OCI-LY7 (cell line): ENCODE measurements around the gene NACA2. TPM values are rescaled to one million over a fixed set of nuclear protein-coding genes. Genes with fewer than 3 reads are reported as not detected.
"Not testable (repeated sequence)": the region's sequence is repeated elsewhere in the genome, so short reads cannot be mapped to it uniquely, and the experiment has no call there.

Experiments used
- BruUV-seq: library from RNA; stranded (reverse); fragments of 400-500 nt; replicated peaks from 2 replicates; lab custom pipeline; 2021; lab: Mats Ljungman, UMichigan
- CTCF ChIA-PET: fragments of 300-600 bp; sonication (Branson Sonifier 250); formaldehyde crosslinking; loops from one replicate; lab custom pipeline; 2022; ENCODE audit warnings: antibody characterized with exemption; ENCODE audit not compliant: unreplicated experiment; lab: Charles Lee
- POLR2A ChIA-PET: fragments of 300-600 bp; sonication (Branson Sonifier 250); formaldehyde crosslinking; loops from one replicate; lab custom pipeline; 2022; ENCODE audit warnings: antibody characterized with exemption; lab: Charles Lee
- DNase-seq: peaks from one replicate; pipeline ENCODE4 v3.0.0-alpha.2; 2015; ENCODE audit warnings: low spot score
- H2AFZ ChIP-seq: fragments of 200-600 bp; sonication (generic), shearing (Covaris generic); 2 replicates; pipeline ENCODE4 v1.6.1; 2014; ENCODE audit warnings: mild to moderate bottlenecking, antibody characterized with exemption, low read length, moderate library complexity
- H3K27ac ChIP-seq: fragments of 200-600 bp; sonication (generic); 2 replicates; pipeline ENCODE4 v1.5.1; 2014; ENCODE audit warnings: mixed run types, low read depth, mild to moderate bottlenecking, moderate library complexity, low read length, inconsistent platforms; ENCODE audit not compliant: poor library complexity, severe bottlenecking
- H3K36me3 ChIP-seq: fragments of 200-600 bp; sonication (generic); 2 replicates; pipeline ENCODE4 v1.6.1; 2014; ENCODE audit warnings: mild to moderate bottlenecking, antibody characterized with exemption, low read length, moderate library complexity, mixed read lengths; ENCODE audit not compliant: insufficient read depth
- H3K4me1 ChIP-seq: fragments of 200-600 bp; sonication (generic); 2 replicates; pipeline ENCODE4 v1.5.1; 2014; ENCODE audit warnings: mild to moderate bottlenecking, low read length; ENCODE audit not compliant: insufficient read depth, poor library complexity, severe bottlenecking
- H3K4me2 ChIP-seq: fragments of 200-600 bp; sonication (generic); 2 replicates; pipeline ENCODE4 v1.6.1; 2014; ENCODE audit warnings: mild to moderate bottlenecking, low read length
- H3K4me3 ChIP-seq: fragments of 200-600 bp; sonication (generic); 2 replicates; pipeline ENCODE4 v1.5.1; 2014; ENCODE audit warnings: mild to moderate bottlenecking, low read depth, low read length; ENCODE audit not compliant: poor library complexity, severe bottlenecking
- H3K79me2 ChIP-seq: fragments of 200-600 bp; sonication (generic); 2 replicates; pipeline ENCODE4 v1.6.1; 2016; ENCODE audit warnings: low read depth, mild to moderate bottlenecking, low read length, moderate library complexity, mixed read lengths; ENCODE audit not compliant: insufficient read depth
- H3K9me2 ChIP-seq: fragments of 200-600 bp; sonication (generic); 2 replicates; pipeline ENCODE4 v1.6.1; 2016; ENCODE audit warnings: mild to moderate bottlenecking, low read length, mixed read lengths; ENCODE audit not compliant: insufficient read depth
- H3K9me3 ChIP-seq: fragments of 200-600 bp; sonication (generic); 2 replicates; pipeline ENCODE4 v1.6.1; 2014; ENCODE audit warnings: mild to moderate bottlenecking, mixed run types, low read length, mixed read lengths
- H4K20me1 ChIP-seq: fragments of 200-600 bp; sonication (generic); 2 replicates; pipeline ENCODE4 v1.6.1; 2014; ENCODE audit warnings: mild to moderate bottlenecking, antibody characterized with exemption, low read length, moderate library complexity, mixed read lengths; ENCODE audit not compliant: insufficient read depth
- EZH2phosphoT487 ChIP-seq: fragments of 200-600 bp; sonication (generic); IDR thresholded peaks from 2 replicates; pipeline ENCODE4 v1.6.1; 2018; ENCODE audit warnings: low read depth, borderline replicate concordance, mild to moderate bottlenecking, mixed run types, antibody characterized with exemption, low read length, moderate library complexity, mixed read lengths
- intact Hi-C: fragments of 100-400 bp; cut with micrococcal nuclease; formaldehyde crosslinking; loops from one replicate; pipeline ENCODE4 v1.10.0; 2022; ENCODE audit not compliant: unreplicated experiment
- total RNA-seq, 2 experiments: library from RNA; depleted of rRNA in 1 of 2; stranded (reverse); fragments of >200 nt in 1 of 2; shearing (Covaris generic) in 1 of 2; gene quantifications; 2 replicates each; pipeline ENCODE4 v1.2.3, GENCODE V29; 2014 to 2022
- TF ChIP-seq, protein P1 (sequence below): fragments of 200-600 bp; sonication (generic); conservative IDR thresholded peaks from 2 replicates; pipeline ENCODE4 v1.5.1; 2014; ENCODE audit warnings: mild to moderate bottlenecking, antibody characterized with exemption, low read length, moderate library complexity, mixed read lengths

NACA2 gene
- total RNA-seq, 2 experiments from 2014 or later = not detected

DNA sequence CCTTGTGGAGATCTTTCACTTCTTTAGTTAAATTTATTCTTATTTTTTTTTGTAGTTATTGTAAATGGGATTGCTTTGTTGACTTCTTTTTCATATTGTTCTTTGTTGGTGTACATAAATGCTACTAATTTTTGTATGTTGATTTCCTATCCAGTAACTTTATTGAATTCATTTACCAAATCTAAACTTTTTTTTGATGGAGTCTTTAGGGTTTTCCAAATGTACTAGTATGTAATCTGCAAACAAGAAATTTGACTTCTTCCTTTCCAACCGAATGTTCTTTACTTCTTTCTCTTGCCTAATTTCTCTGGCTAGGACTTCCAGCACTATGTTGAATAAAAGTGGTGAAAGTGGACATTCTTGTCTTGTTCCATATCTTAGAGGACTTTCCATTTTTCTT is 41.8 kb upstream of the NACA2 start:
- Histone ChIP-seq H3K4me2 (no peak overlapping the region), H3K9me2 (no peaks in the 10 kb centered on the region), H3K9me3 (no peaks in the 10 kb centered on the region), H3K27ac (no peak overlapping the region), H4K20me1 (no peaks in the 10 kb centered on the region), H2AFZ (no peak overlapping the region), H3K36me3 (no peaks in the 10 kb centered on the region), H3K79me2 (no peaks in the 10 kb centered on the region), H3K4me1 (no peaks in the 10 kb centered on the region), H3K4me3 (no peak overlapping the region)
- intact Hi-C loops = no loop called here
- BruUV-seq = no TSS peak
- ChIA-PET POLR2A (no interaction called here), CTCF (no interaction called here)
- no peak for TF ChIP-seq EZH2phosphoT487
- TF ChIP-seq, protein P1, sequence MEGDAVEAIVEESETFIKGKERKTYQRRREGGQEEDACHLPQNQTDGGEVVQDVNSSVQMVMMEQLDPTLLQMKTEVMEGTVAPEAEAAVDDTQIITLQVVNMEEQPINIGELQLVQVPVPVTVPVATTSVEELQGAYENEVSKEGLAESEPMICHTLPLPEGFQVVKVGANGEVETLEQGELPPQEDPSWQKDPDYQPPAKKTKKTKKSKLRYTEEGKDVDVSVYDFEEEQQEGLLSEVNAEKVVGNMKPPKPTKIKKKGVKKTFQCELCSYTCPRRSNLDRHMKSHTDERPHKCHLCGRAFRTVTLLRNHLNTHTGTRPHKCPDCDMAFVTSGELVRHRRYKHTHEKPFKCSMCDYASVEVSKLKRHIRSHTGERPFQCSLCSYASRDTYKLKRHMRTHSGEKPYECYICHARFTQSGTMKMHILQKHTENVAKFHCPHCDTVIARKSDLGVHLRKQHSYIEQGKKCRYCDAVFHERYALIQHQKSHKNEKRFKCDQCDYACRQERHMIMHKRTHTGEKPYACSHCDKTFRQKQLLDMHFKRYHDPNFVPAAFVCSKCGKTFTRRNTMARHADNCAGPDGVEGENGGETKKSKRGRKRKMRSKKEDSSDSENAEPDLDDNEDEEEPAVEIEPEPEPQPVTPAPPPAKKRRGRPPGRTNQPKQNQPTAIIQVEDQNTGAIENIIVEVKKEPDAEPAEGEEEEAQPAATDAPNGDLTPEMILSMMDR = no peak
- no peak for DNase-seq

DNA sequence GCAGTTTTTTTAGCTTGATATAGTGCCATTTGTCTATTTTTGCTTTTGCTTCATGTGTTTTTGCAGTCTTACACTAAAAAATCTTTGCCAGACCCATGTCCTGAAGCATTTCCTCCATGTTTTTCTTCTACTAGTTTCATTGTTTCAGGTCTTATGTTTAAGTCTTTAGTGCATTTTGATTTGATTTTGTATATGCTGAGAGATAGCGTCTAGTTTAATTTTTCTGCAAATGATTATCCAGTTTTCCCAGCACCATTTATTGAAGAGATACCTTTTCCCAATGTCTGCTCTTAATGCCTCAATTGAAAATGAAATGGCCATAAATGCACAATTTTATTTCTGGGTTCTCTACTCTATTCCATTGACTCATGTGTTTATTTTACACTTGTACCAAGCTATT is 40.8 kb upstream of the NACA2 start:
- DNase-seq = no peak
- Histone ChIP-seq H3K4me3 (no peak overlapping the region), H3K4me1 (no peaks in the 10 kb centered on the region), H4K20me1 (no peaks in the 10 kb centered on the region), H3K27ac (no peak overlapping the region), H3K79me2 (no peaks in the 10 kb centered on the region), H3K36me3 (no peaks in the 10 kb centered on the region), H3K9me3 (no peaks in the 10 kb centered on the region), H2AFZ (no peak overlapping the region), H3K4me2 (no peak overlapping the region), H3K9me2 (no peaks in the 10 kb centered on the region)
- CTCF ChIA-PET = no interaction called here
- POLR2A ChIA-PET = interaction anchor here (0.6 kb wide), 1 partner anchor 292 kb away, joined by 3 read pairs; no protein-coding TSS in a partner anchor
- no TSS peak for BruUV-seq
- intact Hi-C loops = no loop called here
- no peak for TF ChIP-seq EZH2phosphoT487
- TF ChIP-seq, protein P1 = no peak

DNA sequence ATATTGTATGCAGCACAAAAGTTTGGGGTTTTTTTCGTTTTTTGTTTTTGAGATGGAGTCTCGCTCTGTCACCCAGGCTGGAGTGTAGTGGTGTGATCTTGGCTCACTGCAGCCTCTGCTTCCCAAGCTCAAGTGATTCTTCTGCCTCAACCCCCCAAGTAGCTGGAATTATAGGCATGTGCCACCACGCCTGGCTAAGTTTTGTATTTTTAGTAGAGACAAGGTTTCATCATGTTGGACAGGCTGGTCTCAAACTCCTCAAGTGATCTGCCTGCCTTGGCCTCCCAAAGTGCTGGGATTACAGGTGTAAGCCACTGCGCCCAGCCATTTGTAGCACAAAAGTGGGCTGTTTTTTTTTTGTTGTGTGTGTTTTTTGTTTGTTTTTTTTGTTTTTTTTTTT is 37.1 kb upstream of the NACA2 start:
- intact Hi-C loops, CTCF ChIA-PET: not testable (repeated sequence)
- POLR2A ChIA-PET = interaction anchor here (0.6 kb wide), 1 partner anchor 307 kb away, joined by 3 read pairs; no protein-coding TSS in a partner anchor

More for the DNA sequence above, 37.1 kb upstream of the NACA2 start:
- not testable (repeated sequence) for H3K79me2 ChIP-seq, H3K4me2 ChIP-seq, H3K36me3 ChIP-seq, H2AFZ ChIP-seq, DNase-seq, H4K20me1 ChIP-seq, H3K4me3 ChIP-seq, BruUV-seq, H3K27ac ChIP-seq, H3K9me3 ChIP-seq, H3K9me2 ChIP-seq, H3K4me1 ChIP-seq
